Activated T-cell treated with anti-CD3 and anti-CD28 coated beads, Interleukin-2, amount 50 U/mL, for 72 hours (primary cell): Measurements from ENCODE around the gene IPO5. TPM values are rescaled to one million over a fixed set of nuclear protein-coding genes. Genes with fewer than 3 reads are reported as not detected.

Source experiments
- ATAC-seq, 2 donors: fragments of 150-1000 bp; cut with Tn5 transposase; replicated peaks in 1 of 2; 2 replicates each; pipeline ENCODE4 v1.10.0; 2021; ENCODE audit warnings: moderate library complexity in 2 of 2, mild to moderate bottlenecking in 1 of 2
- DNase-seq, 2 donors: peaks; one replicate each; pipeline ENCODE4 v3.0.0; 2021 to 2022; ENCODE audit warnings: mixed read lengths in 1 of 2
- H3K27ac Mint-ChIP-seq: one replicate; pipeline ENCODE4 v1.8.0; 2022; ENCODE audit warnings: mild to moderate bottlenecking, moderate library complexity, mixed read lengths
- H3K27me3 Mint-ChIP-seq: one replicate; pipeline ENCODE4 v1.8.0; 2022; ENCODE audit warnings: low read depth, mixed read lengths
- H3K36me3 Mint-ChIP-seq, 2 donors: one replicate each; pipeline ENCODE4 v1.8.0; 2022; ENCODE audit warnings: mixed read lengths in 2 of 2, mild to moderate bottlenecking in 1 of 2; ENCODE audit not compliant: insufficient read depth in 2 of 2
- H3K4me1 Mint-ChIP-seq: one replicate; pipeline ENCODE4 v1.8.0; 2022; ENCODE audit warnings: low read depth, mixed read lengths
- H3K4me3 Mint-ChIP-seq, 2 donors: one replicate each; pipeline ENCODE4 v1.8.0; 2022; ENCODE audit warnings: mild to moderate bottlenecking in 2 of 2, mixed read lengths in 2 of 2, moderate library complexity in 2 of 2
- H3K9me3 Mint-ChIP-seq, 2 donors: one replicate each; pipeline ENCODE4 v1.8.0; 2022; ENCODE audit warnings: mixed read lengths in 2 of 2
- total RNA-seq, 2 donors: library from RNA; stranded (reverse); gene quantifications; one replicate each; pipeline ENCODE4 v1.2.3, GENCODE V29; 2022

Gene IPO5
- total RNA-seq, 2 donors from 2014 or later = 154 to 169 TPM

DNA sequence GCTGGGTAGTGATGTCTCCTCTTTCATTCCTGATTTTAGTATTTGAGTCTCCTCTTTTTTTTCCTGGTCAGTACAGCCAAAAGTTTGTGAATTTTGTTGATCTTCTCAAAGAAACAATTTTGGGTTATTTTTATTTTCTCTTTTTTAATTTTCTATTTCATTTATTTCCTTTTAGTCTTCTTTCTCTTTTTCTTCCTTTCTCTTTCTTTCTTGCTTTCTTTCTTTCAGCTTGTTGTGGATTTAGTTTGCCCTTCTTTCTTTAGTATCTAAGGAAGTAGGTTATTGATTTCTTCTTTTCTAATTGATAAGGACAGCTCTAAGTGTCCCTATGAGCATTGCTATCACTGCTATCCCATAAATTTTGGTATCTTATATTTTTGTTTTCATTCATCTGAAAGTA is 13.8 kb downstream of the IPO5 start:
- no peak overlapping the region for H3K4me3 Mint-ChIP-seq
- peaks cover 15% of the 10 kb centered on the region for H3K27me3 Mint-ChIP-seq
- H3K4me1 Mint-ChIP-seq = no peaks in the 10 kb centered on the region
- H3K27ac Mint-ChIP-seq = no peak overlapping the region
- H3K36me3 Mint-ChIP-seq = no peaks in the 10 kb centered on the region
- no peaks in the 10 kb centered on the region for H3K9me3 Mint-ChIP-seq
- ATAC-seq = no peak
- DNase-seq = no peak

DNA sequence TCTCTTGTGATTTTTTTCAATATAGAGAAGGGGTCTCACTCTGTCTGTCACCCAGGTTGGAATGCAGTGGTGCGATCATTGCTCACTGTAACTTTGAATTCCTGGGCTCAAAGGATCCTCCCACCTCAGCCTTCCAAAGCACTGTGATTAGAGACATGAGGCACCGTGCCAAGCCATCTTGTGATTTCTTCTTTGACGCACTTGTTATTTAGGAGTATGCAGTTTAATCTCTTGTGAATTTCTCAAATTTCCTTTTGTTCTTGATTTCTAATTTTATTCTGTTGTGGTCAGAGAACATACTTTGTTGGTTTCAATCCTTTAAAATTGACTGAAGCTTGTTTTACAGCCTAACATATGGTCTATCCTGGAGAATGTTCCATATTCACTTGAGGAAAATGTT is 14.5 kb downstream of the IPO5 start:
- Mint-ChIP-seq H3K36me3 (no peaks in the 10 kb centered on the region), H3K4me3 (no peak overlapping the region), H3K4me1 (no peaks in the 10 kb centered on the region), H3K9me3 (no peaks in the 10 kb centered on the region), H3K27me3 (peaks cover 18% of the 10 kb centered on the region), H3K27ac (no peak overlapping the region)
- ATAC-seq (no peak), DNase-seq (no peak)

DNA sequence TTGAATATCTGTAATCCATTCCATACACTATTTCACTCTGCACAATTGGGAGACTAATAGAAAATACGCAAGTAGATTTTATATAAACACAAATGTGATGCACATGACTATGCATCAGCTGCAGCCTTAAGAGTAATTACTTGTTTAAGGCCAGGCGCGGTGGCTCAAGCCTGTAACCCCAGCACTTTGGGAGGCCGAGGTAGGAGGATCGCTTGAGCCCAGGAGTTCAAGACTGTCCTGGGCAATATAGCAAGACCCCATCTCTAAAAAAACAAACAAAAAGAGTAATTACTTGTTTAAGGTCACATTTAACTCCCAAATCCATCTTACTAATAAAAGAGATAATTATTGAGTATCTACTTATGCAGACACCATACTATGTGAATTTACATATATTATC is 18.0 kb downstream of the IPO5 start:
- Mint-ChIP-seq H3K9me3 (no peaks in the 10 kb centered on the region), H3K4me3 (no peak overlapping the region), H3K27ac (no peak overlapping the region), H3K27me3 (peaks cover 18% of the 10 kb centered on the region), H3K4me1 (peaks cover 6% of the 10 kb centered on the region), H3K36me3 (no peaks in the 10 kb centered on the region)
- DNase-seq = no peak
- no peak for ATAC-seq

DNA sequence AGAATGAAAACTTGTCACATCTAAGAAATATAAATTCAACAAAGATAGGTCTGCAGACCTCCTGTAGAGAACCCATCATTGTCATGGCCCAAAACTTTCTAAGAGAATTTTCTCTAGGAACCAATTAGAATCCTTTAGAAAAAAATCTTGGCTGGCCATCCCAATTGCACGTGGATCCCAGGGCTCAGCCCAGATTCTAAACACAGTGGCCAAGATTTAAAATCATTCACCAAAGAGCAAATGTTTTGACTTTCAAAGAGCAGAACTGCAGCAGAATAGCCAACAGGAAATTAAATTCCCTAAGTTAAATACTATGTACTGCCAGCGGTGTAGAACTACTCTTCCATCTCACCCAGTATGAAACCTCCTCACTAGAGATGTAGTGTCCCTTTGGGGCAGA is 21.3 kb downstream of the IPO5 start:
- Mint-ChIP-seq H3K27me3 (peaks cover 4% of the 10 kb centered on the region), H3K27ac (no peak overlapping the region), H3K36me3 (peaks cover 4 to 5% of the 10 kb centered on the region in 2 donors), H3K4me1 (peaks cover 29% of the 10 kb centered on the region), H3K4me3 (peak overlapping the region; percentile 43 to 90), H3K9me3 (no peaks in the 10 kb centered on the region)
- ATAC-seq = no peak
- no peak for DNase-seq

DNA sequence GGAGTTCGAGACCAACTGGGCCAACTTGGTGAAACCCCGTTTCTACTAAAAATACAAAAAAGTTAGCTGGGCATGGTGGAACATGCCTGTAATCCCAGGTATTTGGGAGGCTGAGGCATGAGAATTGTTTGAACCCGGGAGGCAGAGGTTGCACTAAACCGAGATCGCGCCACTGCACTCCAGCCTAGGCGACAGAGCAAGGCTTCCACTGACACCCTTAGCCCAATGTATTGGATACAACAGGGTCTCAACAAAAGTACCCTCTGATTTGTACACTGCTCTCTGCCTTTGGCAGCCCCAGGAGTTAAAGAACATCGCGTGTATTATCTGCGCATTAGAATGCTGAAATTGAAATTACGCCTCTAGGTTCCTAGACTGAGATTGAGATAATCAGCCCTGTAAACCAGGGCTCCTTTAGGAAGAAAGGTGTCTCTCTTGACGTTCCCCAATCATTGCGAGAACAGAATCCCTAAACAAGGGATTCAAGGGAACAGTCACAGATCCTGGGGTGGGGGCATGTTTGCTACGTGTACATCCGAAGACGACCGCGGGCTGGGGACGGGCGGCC is 21.9 kb downstream of the IPO5 start:
- ATAC-seq = no peak

DNA sequence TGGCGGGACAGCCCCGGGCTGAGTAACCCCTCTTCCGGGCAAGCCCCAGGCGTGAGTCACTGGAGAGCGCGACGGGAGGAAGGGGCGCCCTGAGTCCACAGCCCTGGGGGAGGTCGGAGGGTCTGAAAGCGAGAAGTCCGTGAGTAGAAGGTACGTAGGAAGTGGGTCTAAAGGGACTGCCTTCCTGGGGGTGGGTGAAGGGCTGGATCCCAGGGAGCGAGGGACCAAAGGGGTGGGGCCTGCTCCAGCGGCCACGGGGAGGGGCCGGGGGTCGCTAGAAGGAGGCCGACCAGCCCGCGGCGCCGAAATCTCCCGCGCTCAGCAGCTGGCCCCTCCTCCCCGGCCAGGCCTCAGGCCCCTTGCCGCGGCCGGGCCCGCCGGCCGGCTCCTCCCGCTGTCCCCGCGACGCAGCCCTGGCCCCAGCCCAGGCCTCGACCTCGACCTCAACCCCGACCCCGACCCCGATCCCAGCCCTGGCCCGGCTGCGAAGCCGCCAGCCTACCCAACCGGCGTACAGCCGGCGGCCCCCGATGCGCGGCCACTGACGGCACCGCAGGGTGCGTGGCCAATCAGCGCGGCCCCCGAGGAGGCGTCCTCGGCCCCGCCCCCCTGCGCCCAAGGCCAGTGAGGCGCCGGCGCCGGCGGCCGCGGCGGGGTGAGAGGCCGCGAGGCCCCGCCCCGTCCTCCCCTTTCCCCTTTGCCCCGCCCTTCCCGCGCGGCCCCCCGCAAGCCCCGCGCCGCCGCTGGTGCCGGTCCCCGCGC is 22.6 kb downstream of the IPO5 start:
- Mint-ChIP-seq H3K27me3 (peaks cover 4% of the 10 kb centered on the region), H3K27ac (peak overlapping the region; percentile 84), H3K4me3 (peak overlapping the region; percentile 84 to 90), H3K36me3 (peaks cover 5% of the 10 kb centered on the region in 2 donors), H3K4me1 (peaks cover 34% of the 10 kb centered on the region), H3K9me3 (no peaks in the 10 kb centered on the region)
- ATAC-seq (peak; percentile 89 to 90), DNase-seq (peak; percentile 93 to 95)

More for the DNA sequence above, 21.9 kb downstream of the IPO5 start:
- Mint-ChIP-seq H3K9me3 (no peaks in the 10 kb centered on the region), H3K27ac (peak overlapping the region; percentile 84), H3K27me3 (peaks cover 4% of the 10 kb centered on the region), H3K36me3 (peaks cover 5% of the 10 kb centered on the region in 2 donors), H3K4me3 (peak overlapping the region; percentile 84 to 90), H3K4me1 (peaks cover 31% of the 10 kb centered on the region)
- DNase-seq = peak in 1 of 2 donors; percentile 5

DNA sequence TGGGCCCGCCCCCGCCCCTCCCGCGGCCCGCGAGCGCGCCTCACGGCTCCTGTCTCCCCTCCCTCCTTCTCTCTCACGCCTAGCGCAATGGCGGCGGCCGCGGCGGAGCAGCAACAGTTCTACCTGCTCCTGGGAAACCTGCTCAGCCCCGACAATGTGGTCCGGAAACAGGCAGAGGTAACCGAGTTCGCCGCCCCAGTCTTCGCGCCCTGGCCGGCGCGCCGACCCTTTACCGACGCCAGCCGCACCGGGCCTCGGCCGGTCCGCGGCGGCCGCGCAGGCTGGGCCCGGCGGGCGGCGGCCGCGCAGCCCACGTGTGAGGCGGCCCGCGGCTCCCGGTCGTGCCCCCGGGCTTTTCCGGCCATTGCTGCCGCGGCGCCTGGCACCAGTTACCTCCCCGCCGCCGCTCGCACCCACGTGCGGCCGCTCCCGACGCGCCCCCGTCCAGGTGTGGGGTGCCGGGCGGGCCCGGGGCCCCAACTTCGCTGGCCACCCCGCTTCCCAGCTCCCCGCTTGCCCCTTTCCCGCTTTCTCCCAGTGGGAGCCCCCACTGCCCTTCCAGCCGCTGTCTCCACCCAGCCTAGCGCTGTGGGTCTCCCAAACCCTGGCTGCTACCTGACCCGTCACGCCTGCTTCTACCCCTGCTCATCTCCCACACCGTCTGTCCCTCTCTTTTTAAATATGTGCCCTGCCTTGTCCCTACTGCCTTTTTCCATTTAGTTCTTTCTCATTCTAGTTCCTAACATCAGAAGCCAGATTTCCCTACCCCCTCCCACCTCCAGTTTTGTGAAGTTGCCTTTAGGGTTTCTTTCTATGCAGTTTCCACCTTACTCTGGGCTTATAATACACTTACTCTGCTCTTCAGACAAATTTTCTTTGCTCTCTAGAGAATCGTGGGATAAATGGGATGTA is 23.4 kb downstream of the IPO5 start:
- ATAC-seq (peak; percentile 24 to 41), DNase-seq (peak; percentile 49 to 58)
- Mint-ChIP-seq H3K27me3 (peaks cover 4% of the 10 kb centered on the region), H3K9me3 (no peaks in the 10 kb centered on the region), H3K4me1 (peaks cover 42% of the 10 kb centered on the region), H3K27ac (peak overlapping the region; percentile 99), H3K4me3 (peak overlapping the region; percentile 97 to 98), H3K36me3 (peaks cover 5% of the 10 kb centered on the region in 2 donors)

DNA sequence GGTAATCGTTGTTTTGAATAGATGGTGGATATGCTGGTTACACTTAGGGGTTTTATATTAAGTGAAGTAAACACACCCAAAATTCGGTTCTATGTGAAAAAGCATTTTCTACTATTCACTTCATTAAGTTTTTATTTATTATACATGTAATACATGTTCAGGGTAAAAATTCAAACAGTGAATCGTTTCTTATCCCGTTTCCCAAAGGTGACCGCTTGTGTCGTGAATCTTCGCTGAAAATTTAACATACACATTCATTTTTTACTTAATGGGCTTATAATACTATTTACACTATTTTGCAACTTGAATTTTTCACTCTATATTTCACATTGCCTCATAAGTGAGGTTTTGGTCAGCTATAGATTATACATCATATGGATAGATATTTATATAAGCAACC is 24.5 kb downstream of the IPO5 start:
- H3K36me3 Mint-ChIP-seq = peaks cover 7 to 13% of the 10 kb centered on the region in 2 donors
- peak overlapping the region; percentile 99 for H3K27ac Mint-ChIP-seq
- DNase-seq (no peak), ATAC-seq (no peak)
- H3K9me3 Mint-ChIP-seq = no peaks in the 10 kb centered on the region
- peaks cover 43% of the 10 kb centered on the region for H3K4me1 Mint-ChIP-seq
- no peaks in the 10 kb centered on the region for H3K27me3 Mint-ChIP-seq
- peak overlapping the region; percentile 97 to 98 for H3K4me3 Mint-ChIP-seq

DNA sequence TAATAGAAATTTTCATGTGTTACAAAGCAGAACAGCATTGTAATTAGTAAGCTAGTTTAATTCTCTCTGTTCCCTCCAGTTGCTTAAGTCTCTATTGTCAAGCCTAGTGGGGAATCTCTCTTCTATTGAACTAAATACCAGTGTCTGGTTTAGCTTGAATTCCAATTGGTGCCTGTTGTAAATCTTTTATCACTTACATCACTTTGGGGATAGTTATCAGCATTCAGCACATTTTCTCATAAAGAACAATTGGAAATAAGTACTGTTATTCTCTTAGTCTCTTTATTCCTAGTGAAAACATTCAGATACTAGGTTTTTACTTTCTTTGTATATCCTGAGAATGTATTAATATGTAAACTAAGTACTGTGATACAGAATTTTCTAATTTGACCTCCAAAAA is 25.2 kb downstream of the IPO5 start:
- no peaks in the 10 kb centered on the region for H3K27me3 Mint-ChIP-seq
- peaks cover 43% of the 10 kb centered on the region for H3K4me1 Mint-ChIP-seq
- peak overlapping the region; percentile 81 for H3K27ac Mint-ChIP-seq
- DNase-seq (no peak), ATAC-seq (no peak)
- H3K9me3 Mint-ChIP-seq = no peaks in the 10 kb centered on the region
- peak overlapping the region; percentile 97 to 98 for H3K4me3 Mint-ChIP-seq
- H3K36me3 Mint-ChIP-seq = peaks cover 7 to 14% of the 10 kb centered on the region in 2 donors

DNA sequence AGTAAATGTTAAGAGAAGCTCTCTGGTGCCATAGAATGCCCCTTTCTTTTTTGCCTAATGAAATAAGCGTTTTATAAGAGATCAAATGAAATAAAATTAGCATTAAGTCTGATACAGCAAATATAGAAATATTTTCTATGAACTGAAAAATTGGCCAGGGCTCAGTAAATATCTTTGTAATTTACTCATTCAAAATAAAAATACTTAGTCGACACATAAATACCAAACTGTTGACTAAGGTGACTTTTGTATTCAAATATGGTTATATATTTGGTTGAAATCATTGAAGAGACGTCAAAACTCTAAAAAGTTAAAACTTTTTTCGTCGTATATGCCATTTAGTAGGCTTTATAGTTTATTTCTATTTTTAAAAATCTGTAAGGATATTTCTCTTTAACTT is 25.6 kb downstream of the IPO5 start:
- peak overlapping the region; percentile 97 to 98 for H3K4me3 Mint-ChIP-seq

DNA sequence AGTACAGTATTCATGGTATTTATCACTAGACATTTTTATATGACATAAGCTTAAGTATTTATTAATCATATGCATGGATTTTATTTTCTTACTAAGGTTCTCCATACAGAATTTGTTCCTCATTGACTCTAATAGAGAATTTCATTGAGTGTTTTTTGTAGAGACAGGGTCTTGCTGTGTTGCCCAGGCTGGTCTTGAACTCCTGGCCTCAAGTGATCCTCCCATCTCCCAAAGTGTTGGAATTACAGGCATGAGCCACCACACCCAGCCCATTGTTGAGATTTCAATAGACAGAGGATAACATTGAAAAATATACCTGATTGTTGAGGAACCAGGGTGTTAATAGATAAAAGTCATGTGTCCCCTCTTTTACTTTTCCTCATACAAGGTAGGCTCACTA is 26.1 kb downstream of the IPO5 start:
- Mint-ChIP-seq H3K4me1 (peaks cover 43% of the 10 kb centered on the region), H3K9me3 (no peaks in the 10 kb centered on the region), H3K27me3 (no peaks in the 10 kb centered on the region), H3K4me3 (no peak overlapping the region), H3K27ac (peak overlapping the region; percentile 35), H3K36me3 (peaks cover 7 to 19% of the 10 kb centered on the region in 2 donors)
- ATAC-seq (no peak), DNase-seq (no peak)

More for the DNA sequence above, 25.6 kb downstream of the IPO5 start:
- DNase-seq = no peak
- peaks cover 43% of the 10 kb centered on the region for H3K4me1 Mint-ChIP-seq
- H3K27me3 Mint-ChIP-seq = no peaks in the 10 kb centered on the region
- peak overlapping the region; percentile 81 for H3K27ac Mint-ChIP-seq
- H3K36me3 Mint-ChIP-seq = peaks cover 7 to 15% of the 10 kb centered on the region in 2 donors
- ATAC-seq = no peak
- no peaks in the 10 kb centered on the region for H3K9me3 Mint-ChIP-seq

DNA sequence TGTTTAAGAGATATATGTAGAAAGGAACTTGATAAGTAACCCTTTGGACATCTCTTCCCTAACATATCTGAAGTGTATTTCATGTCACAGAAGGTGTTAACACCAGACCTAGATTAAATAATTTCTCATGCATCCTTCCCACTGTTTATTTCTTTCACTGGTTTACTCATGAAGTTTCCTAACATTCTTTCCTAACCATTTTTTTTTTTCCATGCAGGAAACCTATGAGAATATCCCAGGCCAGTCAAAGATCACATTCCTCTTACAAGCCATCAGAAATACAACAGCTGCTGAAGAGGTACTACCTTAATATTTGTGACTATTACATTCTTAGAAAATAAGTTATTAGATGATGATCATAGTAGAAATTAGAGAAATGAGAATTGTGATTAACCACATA is 28.8 kb downstream of the IPO5 start:
- peak overlapping the region; percentile 65 for H3K27ac Mint-ChIP-seq
- no peaks in the 10 kb centered on the region for H3K27me3 Mint-ChIP-seq

DNA sequence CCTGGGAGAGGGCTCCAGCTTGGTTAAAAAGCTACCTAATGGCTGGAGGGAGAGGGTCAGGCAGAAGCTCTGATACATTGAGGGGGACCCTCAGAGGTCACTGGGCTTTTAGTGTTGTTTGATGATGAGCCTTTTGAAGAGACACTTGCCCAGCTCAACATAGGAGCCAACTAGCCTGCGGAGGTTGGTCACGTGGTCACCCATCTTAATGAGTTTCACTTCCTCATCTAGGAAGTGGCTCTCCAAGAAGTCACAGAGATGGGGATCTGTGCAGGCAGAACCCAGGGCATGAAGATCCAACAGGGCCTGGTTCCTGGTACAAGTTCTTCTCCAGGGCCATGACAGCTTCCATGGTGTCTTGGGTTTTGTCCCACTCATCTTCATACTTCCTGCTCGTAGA is 33.4 kb downstream of the IPO5 start:
- H3K36me3 Mint-ChIP-seq = peaks cover 8 to 55% of the 10 kb centered on the region in 2 donors

More for the DNA sequence above, 28.8 kb downstream of the IPO5 start:
- Mint-ChIP-seq H3K4me1 (peaks cover 34% of the 10 kb centered on the region), H3K4me3 (no peak overlapping the region), H3K36me3 (peaks cover 8 to 37% of the 10 kb centered on the region in 2 donors), H3K9me3 (no peaks in the 10 kb centered on the region)
- DNase-seq = no peak
- no peak for ATAC-seq

More for the DNA sequence above, 33.4 kb downstream of the IPO5 start:
- Mint-ChIP-seq H3K27me3 (no peaks in the 10 kb centered on the region), H3K27ac (no peak overlapping the region), H3K9me3 (no peaks in the 10 kb centered on the region), H3K4me3 (no peak overlapping the region), H3K4me1 (peaks cover under 1% of the 10 kb centered on the region)
- DNase-seq (no peak), ATAC-seq (no peak)
